ENCODE data around the gene E2F4.

Gene E2F4, protein sequence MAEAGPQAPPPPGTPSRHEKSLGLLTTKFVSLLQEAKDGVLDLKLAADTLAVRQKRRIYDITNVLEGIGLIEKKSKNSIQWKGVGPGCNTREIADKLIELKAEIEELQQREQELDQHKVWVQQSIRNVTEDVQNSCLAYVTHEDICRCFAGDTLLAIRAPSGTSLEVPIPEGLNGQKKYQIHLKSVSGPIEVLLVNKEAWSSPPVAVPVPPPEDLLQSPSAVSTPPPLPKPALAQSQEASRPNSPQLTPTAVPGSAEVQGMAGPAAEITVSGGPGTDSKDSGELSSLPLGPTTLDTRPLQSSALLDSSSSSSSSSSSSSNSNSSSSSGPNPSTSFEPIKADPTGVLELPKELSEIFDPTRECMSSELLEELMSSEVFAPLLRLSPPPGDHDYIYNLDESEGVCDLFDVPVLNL

DNA sequence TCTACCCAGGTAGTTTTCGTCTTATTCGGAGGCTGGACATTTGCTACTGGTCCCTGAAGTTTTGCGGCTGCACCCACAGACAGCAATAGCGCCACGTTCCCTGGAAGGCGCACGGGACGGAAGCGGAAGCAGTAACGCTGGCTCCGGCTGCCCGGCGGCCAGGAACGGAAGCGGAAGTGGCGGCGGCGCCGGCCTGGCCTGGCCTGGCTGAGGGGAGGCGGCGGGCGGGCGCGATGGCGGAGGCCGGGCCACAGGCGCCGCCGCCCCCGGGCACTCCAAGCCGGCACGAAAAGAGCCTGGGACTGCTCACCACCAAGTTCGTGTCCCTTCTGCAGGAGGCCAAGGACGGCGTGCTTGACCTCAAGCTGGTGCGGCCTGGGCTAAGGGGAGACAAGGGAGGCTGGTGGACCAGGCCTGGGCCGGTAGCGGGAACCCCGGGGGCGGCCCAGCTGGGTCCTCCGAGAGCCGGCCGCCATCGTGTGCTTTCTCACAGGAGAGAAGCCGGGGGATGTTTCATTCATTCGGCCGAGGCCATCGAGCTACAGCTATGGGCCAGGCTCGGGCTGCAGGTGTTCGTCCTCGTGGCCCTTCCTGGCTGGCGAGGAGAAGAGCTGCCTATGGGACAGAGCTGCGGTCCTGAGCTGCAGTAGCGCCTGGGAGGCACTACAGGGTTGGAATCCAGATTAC is at the start of gene E2F4:
E2F4 (plus strand) TSS at position 161 of the 687 bp plus-strand sequence; CDS start at position 234, 73 bp downstream.
- DNase-seq, result peak; percentile 82 to 86

DNA sequence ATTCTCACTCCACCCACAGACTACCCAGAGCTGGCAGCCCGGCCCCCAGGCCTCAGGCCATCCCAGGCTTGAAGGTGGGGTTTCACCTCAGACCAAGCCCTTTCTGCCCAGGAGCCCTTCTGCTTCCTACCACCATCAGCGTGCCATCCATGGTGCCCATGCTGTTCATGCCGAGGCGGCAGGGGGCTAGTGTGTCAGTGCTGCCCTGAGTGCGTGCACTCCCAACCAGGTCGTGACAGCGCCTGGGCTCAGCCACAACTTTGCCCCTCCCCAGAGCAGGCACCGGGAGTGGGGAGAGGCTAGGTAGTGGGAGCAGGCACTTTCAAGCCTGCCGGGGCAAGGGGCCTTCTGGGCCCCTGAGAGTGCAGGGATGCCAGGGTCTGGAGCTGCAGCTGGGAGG is 49.6 kb upstream of the E2F4 start:
- no peak for DNase-seq

DNA sequence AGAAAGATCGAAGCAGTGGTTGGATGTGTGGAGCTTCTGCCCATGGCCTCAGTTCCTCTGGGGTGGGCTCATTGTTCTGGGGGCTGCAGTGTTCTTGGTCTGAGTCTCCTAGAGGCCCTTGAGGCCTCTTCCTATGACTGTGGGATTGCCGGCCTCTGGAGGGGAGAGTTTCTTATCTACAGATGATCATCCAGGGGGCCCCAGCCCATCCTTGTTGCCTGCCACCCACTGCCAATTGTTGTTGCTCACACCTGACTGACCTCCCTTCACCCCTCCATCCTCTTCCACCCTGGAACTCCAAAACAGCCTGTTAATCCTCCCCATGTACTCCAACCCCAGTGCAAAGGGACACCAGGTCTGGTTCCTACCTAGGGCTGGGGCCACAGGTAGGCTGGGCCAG is 47.0 kb upstream of the E2F4 start:
- DNase-seq, result no peak

DNA sequence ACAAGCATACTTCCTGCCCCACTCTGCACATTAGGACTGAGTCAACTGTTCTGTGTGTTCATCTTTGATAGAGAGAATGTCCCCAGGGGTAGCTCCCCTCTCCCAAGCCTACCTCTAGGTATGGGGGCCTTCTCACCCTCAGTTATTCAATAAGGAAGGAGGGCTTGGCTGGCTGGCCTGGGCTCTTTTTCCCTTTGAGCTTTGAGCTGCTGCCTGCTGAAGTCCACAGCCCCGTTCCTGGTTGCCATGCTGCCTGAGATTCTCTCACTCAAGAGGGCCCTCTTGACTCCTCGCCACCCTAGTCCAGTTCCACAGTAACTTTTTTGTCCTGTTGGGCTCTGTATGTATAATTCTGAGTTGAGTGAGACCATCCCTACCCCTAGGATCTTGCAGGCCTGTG is 46.2 kb upstream of the E2F4 start:
- no peak for DNase-seq

DNA sequence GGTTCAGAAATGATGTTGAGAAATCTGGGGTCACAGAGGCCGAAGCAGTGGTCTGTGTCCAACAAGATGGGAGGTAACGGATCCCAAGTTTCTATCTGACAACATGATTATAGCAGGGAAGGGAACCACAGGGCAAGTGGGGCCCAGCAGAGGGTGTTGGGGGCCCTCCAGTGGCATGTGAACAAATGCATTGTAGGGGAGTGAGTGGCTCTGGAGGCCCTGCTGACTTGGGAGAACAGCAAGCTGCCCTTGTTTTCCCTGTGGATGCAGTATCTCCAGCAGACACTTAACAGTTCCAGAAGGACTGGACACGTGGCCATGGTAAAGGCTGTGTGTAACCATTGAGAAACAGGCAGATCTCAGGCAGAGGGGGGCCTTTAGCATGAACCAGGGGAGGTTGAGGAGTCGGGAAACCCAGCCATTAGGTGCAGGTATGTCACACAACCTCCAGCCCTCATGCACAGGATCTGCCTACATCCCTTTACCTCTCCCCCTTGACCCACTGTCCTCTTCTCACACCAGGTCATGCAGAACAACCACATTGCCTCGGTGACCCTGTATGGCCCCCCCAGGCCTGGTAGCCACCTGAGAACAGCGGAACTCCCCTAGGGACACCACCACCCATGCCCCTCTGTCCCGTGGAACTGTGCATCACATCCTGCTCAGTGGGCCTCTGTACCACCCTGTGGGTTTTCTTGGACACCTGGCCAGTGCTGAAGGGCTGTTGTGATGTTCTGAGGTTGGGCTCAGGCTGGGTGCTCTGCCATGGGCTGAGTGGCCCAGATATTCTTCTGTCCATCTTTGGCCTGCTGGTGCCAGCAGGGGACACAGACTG is 45.2 kb upstream of the E2F4 start:
- no peak for DNase-seq

DNA sequence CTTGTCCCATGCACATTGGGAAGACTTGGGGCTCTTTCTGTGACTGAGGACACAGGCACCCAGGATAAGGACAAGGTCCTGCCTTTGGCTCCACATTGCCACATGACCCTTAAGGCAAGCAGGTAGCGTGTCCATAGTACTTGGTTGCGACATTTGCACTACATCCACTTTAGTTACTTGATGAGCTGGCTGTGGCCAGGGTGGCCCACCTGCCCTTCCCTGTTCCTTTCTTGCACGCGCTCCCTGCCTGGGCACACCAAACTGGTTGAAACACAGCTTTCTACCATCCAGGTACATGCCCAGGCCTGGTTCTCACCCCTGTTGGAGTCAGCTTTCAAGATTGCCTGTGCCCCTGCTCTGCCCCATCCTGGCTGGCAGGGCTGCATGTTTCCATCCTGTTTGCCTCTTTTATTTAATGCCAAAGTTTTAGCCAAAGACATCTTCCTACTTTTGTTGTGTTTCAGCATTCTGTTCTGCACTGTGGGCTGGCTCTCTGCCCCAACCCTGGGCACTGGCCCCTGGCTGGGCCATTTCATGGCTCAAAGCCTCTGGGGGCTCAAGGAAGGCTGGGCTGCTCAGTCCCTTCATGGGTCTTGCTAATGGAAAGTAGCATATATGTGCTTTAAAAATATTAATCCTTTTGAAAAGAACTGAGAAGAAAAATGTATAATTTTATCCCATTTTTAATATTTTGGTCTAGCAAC is 44.4 kb upstream of the E2F4 start:
- no peak for DNase-seq

DNA sequence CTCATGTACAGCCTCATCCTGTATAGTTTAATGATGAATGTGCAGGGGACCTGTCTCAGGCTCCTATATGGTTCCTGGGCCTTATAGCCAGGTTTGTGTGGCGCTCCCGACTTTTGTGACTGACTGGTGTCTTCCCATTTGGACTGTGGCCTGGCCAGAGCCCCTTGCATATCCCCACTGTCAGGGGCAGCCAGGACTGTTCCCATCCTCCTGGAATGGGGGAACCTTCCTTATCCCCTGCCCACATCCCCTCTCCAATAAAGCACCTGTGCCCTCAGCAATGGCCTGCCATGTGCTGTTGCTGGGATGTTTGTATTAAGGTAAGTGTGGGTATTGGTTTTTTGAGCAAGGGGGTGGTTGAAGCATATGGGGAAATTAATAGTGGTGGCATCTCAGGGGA is 43.7 kb upstream of the E2F4 start:
- no peak for DNase-seq

DNA sequence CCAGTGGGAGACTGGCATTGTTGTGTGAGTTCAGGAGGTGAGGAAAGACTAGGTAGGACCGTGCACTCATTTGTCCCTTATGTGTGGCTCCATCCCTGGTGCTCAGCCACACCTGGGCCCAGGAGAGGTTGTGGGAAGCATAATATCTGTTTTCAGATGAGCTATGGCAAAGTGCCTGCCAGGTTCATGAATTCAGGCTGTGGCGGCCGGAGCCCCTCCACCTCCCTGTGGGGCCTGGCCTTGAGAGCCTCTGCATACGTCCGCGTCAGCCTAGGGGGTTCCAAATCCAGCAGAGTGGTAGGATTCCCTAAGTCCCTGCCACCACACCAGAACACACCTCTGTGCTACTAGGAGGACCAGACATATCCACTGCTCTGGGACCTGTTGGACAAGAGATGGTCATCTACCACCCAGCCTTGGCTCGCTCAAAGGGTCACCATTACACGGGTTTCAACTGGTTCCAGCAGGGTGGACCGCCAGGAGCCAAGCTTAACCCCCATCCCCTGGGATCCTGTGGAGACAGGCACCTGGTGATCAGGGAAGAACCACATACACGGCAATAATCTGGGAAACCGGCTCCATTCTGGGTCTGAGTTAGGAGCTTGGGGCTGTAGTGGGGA is 43.2 kb upstream of the E2F4 start:
- DNase-seq, result no peak

DNA sequence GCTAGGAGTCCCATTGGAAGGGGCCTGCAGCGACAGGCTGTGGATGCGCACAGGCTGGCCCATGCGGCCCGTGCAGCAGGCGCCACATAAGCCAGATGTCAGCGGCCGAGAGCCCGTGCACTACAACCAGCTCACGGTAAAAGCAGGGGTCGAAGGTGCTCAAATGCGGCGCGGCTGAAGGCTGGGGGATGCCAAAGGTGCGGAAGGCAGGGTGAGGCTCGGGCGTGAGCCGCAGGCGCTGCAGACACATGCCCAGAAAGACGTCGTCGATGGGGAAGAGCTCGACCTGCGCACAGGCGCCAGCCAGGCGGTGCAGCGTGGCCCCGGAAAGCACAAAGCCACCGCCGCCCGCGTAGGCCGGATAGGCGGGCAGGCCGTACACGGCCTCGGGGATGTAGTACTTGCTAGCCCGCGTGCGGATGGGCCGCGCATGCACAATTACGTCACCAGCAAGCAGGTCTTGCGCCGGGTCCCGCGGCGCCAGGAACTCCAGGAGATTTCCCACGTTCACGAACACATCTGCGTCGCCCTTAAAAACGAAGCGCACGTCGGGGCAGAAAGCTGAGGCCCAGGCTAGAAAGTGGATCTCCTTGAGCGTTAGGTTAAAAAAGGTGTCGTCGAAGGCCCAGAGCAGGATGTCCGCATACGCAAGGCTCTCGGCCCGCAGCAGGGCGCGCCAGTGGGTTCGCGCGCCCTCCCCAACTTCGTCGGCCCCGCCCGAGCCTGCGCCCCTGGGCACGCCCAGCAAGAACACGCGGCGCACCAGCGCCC is 42.5 kb upstream of the E2F4 start:
- no peak for DNase-seq

DNA sequence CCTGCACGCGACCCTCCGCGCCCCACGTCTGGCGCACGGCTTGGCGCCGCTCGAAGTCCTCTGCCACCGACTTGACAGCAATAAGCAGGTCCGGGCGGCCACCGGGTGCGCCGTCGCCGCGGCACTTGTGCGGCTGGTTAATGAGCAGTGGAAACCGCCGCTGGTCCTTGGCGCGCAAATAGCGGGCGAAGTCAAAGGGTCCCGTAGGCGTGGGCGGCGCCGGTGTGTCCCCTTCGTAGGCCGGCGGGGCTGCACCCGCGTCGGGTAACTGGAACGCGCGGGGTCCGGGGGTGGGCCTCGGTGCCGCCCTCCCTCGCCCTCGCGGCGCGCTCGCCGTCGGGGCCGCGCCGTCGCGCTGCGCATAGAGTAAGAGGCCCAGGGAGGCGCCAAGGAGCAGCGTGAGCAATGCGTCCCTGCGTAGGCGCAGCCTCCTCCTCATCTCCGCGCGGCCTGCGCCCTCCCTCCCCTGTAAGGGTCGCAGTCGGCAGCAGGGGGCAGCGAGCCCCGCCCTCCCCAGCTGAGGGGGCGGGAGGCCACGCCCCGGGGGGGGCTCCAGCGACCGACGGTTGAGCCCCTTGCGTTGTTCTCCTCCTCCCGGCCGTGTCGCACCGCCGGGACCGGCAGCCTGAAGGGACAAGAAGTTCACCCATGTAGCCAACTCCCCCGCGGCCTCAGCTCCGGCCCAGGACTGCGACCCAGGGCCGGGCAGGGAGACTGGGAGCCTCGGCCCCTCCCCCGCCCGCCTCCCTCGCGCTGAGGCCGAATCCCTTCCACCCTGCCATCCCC is 41.7 kb upstream of the E2F4 start:
- DNase-seq, result peak in 1 of 2 experiments; percentile 74

DNA sequence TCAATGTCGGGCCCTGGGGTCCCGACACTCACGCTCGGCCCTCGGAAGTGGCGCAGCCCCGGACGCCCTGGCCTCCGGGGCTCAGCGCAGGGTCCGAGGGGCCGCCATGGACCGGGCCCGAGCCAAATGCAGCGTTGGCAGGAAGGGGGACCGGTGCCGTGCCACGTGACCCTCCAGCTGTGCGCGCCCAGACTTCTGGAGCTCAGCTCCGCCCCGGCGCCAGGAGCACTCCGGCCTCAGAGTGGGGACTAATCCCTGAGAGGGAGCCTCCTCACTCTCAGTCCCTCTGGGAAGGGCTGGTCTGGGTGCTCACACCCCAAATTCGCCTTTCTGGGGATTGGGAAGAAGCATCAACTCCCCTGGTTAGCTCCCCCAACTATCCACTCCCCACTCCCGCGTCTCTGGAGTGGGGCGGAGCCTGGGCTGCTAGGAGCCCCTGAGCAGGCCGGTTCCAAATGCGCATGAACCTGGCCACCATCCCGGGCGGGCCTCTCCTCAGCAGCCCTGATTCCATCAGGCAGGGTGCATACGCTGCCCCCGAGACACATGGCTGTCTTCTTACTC is 41.0 kb upstream of the E2F4 start, which contains the start of gene B3GNT9:
B3GNT9 (minus strand) TSS at position 166 of the 564 bp plus-strand sequence. CDS start 513 bp downstream, outside the sequence.
- peak in 1 of 2 experiments; percentile 29 for DNase-seq

DNA sequence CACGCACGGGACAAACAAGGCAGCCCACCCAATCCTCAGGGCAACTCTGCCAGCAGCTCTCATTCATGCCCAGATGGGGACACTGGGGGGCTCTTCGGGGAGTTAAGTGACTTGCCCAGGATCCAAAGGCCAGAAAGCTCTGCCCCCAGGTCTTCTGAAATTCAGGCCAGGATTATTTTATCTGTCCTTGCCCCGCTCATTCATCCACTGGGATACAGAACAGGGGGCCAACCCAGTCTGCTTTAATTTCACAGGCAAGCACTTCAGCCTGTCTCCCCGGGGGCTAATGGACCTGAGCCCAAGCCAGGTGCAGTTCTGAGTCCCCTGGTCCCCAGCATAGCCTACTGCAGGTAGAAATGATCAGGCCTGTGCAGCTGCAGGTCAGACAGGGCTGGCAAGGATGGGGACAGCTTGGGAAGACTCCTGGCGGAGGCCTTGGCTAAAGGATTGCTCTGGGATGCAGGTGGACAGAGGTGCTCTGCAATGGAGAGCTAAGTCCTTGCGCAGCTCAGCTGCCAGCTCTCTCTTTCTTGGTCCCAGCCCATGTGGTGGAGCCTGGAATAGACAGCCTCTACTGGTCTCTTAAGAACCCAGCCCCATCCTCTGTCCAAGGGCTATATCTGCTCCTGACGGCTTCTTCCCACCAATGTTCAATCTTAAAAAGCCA is 40.4 kb upstream of the E2F4 start:
- DNase-seq, result no peak

DNA sequence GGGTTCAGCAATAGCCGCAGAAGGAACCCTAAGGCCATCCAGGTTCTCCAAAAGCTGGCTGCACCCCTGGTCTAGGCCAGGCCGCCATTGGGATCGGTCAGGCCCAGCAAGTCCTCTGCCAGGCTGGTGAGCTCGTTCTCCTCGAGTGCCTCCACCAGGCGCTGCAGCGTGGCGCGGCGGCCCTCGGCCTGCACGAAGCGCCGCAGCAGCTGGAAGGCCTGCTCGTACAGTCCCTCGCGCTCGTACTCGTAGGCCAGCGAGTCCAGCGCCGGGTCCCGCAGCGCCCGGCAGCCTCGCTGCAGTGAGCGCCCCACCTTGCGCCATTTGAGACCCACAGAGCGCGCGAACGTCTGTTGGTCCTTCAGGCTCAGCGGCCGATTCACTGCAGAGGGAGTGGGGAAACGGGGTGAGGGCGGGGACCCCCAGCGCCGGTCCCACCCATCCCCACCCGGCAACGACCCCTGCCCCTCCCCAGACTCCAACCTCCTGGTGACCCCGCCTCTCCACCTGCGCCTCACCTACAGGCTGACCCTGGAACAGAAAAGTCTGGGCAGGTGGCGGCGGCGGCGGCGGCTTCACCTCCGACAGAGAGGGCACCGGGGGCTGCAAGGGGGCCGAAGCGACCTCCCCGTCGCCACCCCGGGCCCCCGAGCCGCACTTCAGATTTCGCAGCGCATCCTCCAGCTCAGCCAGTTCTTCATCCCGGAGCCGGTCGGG is 37.2 kb upstream of the E2F4 start:
- DNase-seq, result no peak

DNA sequence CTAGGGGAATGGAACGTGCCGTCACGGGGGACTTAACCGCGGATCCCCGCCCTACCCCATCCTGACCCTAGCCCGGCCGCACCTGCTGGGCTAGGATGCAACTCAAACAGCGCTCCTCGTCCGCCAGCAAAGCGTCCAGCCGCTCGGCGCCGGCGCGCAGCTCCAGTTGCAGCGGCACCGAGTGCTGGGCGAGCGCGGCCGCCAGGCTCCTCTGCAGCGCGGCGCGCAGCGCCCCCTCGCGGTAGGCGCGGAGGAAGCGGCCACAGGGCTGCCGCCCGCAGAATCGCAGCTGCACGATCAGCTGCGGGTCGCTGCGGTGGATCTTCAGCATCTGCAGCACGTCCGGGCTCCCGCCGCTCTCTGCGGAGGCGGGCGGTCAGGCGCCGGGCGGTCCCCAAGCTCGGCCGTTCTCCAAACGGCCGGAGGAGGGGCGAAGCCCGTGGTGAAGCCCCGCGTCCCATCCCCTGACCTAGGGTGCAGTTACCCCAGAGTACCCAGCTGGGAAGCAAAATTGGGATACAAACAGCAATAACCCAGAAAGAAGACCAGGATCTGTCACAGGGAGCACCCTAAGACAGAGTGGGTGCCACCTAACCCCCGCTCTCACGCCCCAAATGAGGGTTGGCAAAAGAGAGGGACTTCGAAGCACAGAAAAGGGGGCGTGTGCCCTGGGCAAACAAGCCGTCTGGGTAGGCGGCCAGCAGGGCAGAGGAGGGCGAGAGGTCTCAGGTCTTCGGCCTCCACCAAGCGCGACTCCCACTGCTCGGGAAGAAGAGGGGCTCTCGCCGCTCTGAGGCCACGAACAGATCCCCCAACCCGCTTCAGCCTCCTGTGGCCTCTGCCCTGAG is 36.4 kb upstream of the E2F4 start:
- peak; percentile 70 to 83 for DNase-seq

DNA sequence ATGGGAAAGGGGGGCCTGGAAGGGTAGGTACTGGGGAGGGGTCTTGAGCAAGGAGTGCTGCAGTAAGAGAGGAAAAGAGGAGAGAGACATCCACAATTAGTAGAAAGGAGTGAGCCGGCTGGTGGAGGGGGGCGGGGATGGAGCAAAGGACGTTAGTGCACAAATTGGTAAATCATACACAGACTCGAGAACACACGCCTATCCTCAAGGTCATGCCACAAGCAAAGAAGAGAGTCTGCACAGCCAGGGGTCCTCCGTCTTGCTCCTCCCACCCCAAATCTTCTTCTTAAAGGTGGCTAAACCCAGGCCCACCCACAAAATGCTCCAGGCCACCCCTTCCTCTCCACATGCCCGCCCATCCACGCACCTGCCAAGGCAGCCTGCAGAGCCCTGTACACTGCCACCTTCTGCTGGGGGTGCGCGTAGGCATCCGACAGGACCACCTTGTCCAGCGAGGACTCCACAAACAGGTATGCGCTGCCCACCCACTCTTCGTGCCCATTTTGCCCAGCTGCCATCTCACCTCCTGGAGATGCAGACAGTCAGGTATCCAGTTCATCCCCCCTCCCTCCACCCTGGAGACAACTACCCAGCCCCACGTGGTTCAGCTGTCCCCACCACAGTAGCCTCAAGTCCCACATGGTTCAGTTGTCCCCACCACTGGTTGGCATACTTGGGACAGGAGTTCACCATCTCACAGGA is 35.7 kb upstream of the E2F4 start:
- no peak for DNase-seq

DNA sequence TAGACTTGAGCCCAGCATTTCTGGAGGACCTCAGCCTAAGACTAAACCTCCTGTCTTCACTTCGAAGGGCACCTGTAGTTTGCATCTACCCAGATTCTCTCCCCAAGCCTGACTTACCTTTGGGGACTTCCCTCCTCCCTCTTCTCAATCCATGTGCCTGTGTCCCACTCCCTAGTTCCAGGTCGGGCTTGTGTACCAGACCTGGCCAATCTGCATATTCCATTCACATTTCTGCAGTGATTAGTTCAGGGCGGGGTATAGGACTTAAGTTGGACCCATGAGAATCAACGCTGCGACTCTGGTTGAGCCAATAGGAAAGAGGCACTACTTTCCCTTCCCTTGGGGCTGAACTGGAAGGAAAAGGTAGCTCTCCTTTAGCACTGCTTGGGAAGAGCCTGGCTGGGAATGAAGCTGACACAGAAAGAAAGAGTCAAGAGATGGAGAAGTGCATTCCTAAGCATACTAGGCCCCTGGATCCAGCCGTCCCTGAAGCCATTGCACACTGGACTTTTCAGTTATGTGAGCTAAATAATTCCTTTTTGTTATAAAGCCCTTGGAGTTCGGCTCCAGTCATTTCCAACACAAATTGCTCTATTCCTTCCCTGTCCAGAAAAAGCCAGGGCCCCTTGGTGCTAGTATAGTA is 34.7 kb upstream of the E2F4 start:
- DNase-seq, result no peak
